Measurements from ENCODE around the gene RTEL1. TPM values are rescaled to one million over a fixed set of nuclear protein-coding genes. Genes with fewer than 3 reads are reported as not detected.

RTEL1 gene
- total RNA-seq, 4 donors from 2014 or later, result 7.1 to 43.7 (median 18.7) TPM

DNA sequence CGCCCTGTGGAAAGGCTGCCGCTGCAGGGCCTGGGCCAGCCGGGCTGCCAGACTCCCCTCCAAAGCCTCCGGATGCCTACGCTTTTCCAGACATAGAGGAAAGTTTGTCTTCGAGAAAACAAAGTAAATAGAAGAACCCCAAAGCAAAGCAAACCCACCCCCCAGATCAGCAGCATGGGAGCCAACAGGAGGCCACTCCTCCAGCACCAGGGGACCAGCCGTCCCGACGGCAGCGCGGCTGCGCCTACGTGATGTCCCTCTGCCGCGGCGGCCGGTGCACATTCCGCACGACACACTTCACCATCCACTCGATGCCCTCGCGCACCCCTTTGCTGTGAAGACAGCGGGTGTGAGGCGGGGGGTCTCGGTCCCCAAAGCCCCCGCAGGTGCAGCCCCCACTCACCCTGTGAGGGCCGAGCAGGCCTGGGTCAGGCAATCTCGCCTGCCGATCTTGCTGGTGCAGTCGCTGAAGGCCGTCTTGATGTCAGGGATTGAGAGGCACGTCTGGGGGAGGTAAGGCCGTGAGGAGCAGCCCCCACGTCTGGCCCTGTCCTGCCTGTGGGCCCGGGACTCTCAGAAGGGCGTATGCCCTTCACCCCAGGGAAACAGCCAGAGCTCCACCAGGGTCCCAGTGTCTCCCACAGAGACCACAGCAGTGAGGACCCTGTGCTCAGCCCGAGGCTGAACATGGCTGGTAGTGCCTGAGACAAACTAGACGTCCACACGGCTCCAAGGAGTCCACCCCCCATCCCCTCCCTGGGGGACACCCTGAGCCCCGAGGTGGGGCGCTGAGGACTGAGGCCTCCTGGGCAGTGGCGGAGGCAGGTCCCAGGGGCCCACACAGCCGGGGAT is 42.3 kb downstream of the RTEL1 start:
- no peaks in the 10 kb centered on the region for H3K27me3 ChIP-seq
- peaks cover 0 to 55% (median 28%) of the 10 kb centered on the region in 3 donors for H3K4me1 ChIP-seq
- peaks cover 0 to 62% of the 10 kb centered on the region in 2 donors for H3K36me3 ChIP-seq
- no peaks in the 10 kb centered on the region for H3K9me3 ChIP-seq
- no peak overlapping the region for H3K4me3 ChIP-seq
- no peak for TF ChIP-seq POLR2AphosphoS5 (IDR thresholded peaks at IDR 0.05)
- TF ChIP-seq CTCF (IDR thresholded peaks at IDR 0.05), result no peak
- no peak for TF ChIP-seq EP300 (IDR thresholded peaks at IDR 0.05)
- TF ChIP-seq POLR2A (IDR thresholded peaks at IDR 0.05), result no peak
- ATAC-seq, result no peak
- H3K27ac ChIP-seq, result peak overlapping the region in 3 of 4 donors; percentile 67 to 68 (median 67)
- 93% methylated on average over 15 of the region's 43 CpGs; no CpG with 5 or more reads in 1 of the 2 donors for WGBS, 2 donors (ENCODE audit: low coverage in 1 of 2)

DNA sequence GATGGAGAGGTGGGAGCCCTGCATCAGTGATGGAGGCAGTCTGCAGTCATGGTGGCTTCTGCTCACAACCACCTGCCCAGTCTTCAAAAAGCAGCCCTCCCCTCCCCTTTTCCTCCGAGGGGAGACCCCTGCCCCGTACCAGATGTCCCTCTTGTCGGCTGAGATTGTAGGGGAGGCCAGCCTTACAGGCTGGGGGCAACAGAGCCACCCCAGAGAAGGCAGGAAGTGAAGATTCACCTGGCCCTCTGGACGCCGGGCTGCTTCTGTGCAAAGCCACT is 42.9 kb downstream of the RTEL1 start:
- TF ChIP-seq CTCF (IDR thresholded peaks at IDR 0.05) (no peak), POLR2A (IDR thresholded peaks at IDR 0.05) (no peak), EP300 (IDR thresholded peaks at IDR 0.05) (no peak), POLR2AphosphoS5 (IDR thresholded peaks at IDR 0.05) (no peak)
- H3K36me3 ChIP-seq, result peaks cover 0 to 62% of the 10 kb centered on the region in 2 donors
- H3K27me3 ChIP-seq, result no peaks in the 10 kb centered on the region
- H3K4me1 ChIP-seq, result peaks cover 0 to 54% (median 28%) of the 10 kb centered on the region in 3 donors
- WGBS, 2 donors (ENCODE audit: low coverage in 1 of 2), result no CpG with 5 or more reads among the region's 5 CpGs
- no peak overlapping the region for H3K4me3 ChIP-seq
- no peak for ATAC-seq
- no peaks in the 10 kb centered on the region for H3K9me3 ChIP-seq
- no peak overlapping the region for H3K27ac ChIP-seq

DNA sequence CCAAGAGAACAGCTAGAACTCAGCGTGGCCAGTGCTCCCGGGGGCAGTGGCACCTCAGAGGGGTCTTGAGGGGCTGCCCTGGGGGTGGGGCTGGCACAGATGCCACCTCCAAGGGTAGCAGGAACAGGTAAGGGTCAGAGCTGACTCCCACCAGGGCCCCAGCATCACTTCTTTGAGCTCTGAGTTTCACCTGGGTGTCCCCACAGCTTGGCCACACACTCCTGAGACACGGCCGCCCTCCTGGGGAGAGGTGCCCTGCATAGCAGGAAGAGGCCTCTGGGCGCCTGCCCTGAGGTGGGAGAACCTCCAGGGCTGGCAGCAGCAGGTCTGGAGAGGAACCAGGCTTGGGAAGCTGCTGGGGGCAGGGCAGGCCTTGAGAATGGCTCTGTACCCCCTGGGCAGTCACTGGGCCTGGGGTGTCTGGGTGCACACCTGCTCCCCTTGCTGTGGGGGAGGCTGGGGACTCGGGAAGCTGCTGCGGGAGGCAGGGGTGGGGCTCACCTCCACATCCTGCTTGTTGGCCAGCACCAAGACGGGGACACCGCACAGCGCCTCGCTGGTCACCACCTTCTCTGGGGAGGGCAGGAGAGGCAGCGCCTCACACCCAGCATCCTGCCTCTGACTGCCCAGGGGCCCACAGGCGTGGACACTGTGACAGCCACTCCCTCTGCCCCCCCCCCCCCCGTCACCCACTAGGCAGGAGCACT is 43.4 kb downstream of the RTEL1 start:
- H3K36me3 ChIP-seq, result peaks cover 0 to 65% of the 10 kb centered on the region in 2 donors
- H3K4me1 ChIP-seq, result peaks cover 0 to 54% (median 31%) of the 10 kb centered on the region in 3 donors
- no CpG with 5 or more reads among the region's 14 CpGs for WGBS, 2 donors (ENCODE audit: low coverage in 1 of 2)
- H3K27me3 ChIP-seq, result no peaks in the 10 kb centered on the region
- no peak for ATAC-seq
- no peak for TF ChIP-seq POLR2AphosphoS5 (IDR thresholded peaks at IDR 0.05)
- no peak for TF ChIP-seq EP300 (IDR thresholded peaks at IDR 0.05)
- no peak for TF ChIP-seq POLR2A (IDR thresholded peaks at IDR 0.05)
- TF ChIP-seq CTCF (IDR thresholded peaks at IDR 0.05), result no peak
- no peak overlapping the region for H3K4me3 ChIP-seq
- peak overlapping the region in 1 of 4 donors; percentile 21 for H3K27ac ChIP-seq
- H3K9me3 ChIP-seq, result no peaks in the 10 kb centered on the region

GRCh38 chr20:63702036-63702665 is 44.0 kb downstream of the RTEL1 start:
- no peak for TF ChIP-seq POLR2A (IDR thresholded peaks at IDR 0.05)
- no peak for TF ChIP-seq EP300 (IDR thresholded peaks at IDR 0.05)
- TF ChIP-seq POLR2AphosphoS5 (IDR thresholded peaks at IDR 0.05), result no peak
- Histone ChIP-seq H3K27ac (no peak overlapping the region), H3K4me1 (peaks cover 0 to 54% (median 32%) of the 10 kb centered on the region in 3 donors), H3K36me3 (peaks cover 0 to 66% of the 10 kb centered on the region in 2 donors), H3K4me3 (no peak overlapping the region), H3K9me3 (no peaks in the 10 kb centered on the region), H3K27me3 (no peaks in the 10 kb centered on the region)
- WGBS, 2 donors (ENCODE audit: low coverage in 1 of 2), result 100% methylated on average over 1 of the region's 16 CpGs; no CpG with 5 or more reads in 1 of the 2 donors
- no peak for ATAC-seq

GRCh38 chr20:63702751-63703470 is 44.8 kb downstream of the RTEL1 start:
- 57 to 100% methylated on average over 1 to 6 of the region's 13 CpGs for WGBS, 2 donors (ENCODE audit: low coverage in 1 of 2)
- H3K9me3 ChIP-seq, result no peaks in the 10 kb centered on the region
- TF ChIP-seq CTCF (IDR thresholded peaks at IDR 0.05), result no peak
- TF ChIP-seq POLR2A (IDR thresholded peaks at IDR 0.05), result no peak
- no peak for TF ChIP-seq EP300 (IDR thresholded peaks at IDR 0.05)
- TF ChIP-seq POLR2AphosphoS5 (IDR thresholded peaks at IDR 0.05), result no peak
- H3K36me3 ChIP-seq, result peaks cover 0 to 63% of the 10 kb centered on the region in 2 donors
- ATAC-seq, result no peak
- H3K27me3 ChIP-seq, result no peaks in the 10 kb centered on the region
- H3K4me3 ChIP-seq, result no peak overlapping the region
- no peak overlapping the region for H3K27ac ChIP-seq
- H3K4me1 ChIP-seq, result peaks cover 0 to 48% (median 29%) of the 10 kb centered on the region in 3 donors

Measured in gastroesophageal sphincter (tissue), 4 donors.